HG03354 (cell line): ENCODE results near the gene PCSK6.
A peak's percentile ranks its signal among the peaks of the same experiment; 100 is the strongest.

Source experiments
- ATAC-seq: cut with Tn5 transposase; IDR thresholded peaks from one replicate; pipeline ENCODE4 v1.9.1; 2021; ENCODE audit warnings: mild to moderate bottlenecking; ENCODE audit not compliant: unreplicated experiment, poor library complexity, severe bottlenecking

PCSK6 gene

GRCh38 chr15:101276501-101277037 lies 212.9 kb downstream of the PCSK6 start:
- ATAC-seq: peak; percentile 52

DNA sequence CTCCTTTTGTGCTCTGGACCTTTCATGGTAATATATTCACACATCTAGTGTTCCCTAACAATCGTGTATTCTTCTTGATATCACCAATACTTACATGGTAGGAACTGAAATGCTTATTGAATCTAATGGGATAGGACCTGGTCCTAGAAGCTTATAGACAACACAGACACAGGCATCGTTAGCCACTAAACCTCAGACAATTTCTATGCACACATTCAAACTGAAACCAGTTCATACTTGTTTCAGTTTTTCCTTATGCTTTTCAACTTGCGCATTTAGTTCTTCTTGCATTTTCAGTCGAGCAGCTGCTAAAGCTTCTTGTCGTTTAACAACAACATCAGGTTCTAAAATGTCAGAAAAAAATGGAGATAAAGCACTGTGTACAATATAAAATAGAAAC lies 214.5 kb downstream of the PCSK6 start:
- no peak for ATAC-seq

DNA sequence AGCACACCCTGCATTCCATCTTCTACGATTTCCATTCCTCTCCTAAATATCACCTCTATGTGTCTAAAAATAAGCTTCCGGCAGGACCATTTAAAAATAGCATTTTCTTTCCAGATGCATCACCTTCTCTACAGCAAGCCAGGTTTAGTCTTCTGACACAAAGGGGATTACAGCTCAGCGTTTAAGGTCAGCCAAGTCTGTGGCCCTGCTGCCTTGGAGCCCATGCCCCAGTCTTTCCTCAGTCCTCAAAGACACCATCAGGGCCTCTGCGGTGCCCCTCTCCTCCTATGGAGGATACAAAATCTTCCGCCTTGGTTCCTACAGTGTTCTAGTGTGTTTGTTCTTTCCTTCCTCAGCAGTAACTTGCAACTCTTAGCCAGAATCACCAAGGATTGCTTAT lies 216.0 kb downstream of the PCSK6 start:
- ATAC-seq: no peak

GRCh38 chr15:101272584-101272983 lies 216.9 kb downstream of the PCSK6 start:
- ATAC-seq: no peak

- no peak for ATAC-seq
Observed at GRCh38 chr15:101269479-101270223, 219.9 kb downstream of the PCSK6 start.

GRCh38 chr15:101267320-101268104 lies 222.0 kb downstream of the PCSK6 start:
- ATAC-seq: no peak

DNA sequence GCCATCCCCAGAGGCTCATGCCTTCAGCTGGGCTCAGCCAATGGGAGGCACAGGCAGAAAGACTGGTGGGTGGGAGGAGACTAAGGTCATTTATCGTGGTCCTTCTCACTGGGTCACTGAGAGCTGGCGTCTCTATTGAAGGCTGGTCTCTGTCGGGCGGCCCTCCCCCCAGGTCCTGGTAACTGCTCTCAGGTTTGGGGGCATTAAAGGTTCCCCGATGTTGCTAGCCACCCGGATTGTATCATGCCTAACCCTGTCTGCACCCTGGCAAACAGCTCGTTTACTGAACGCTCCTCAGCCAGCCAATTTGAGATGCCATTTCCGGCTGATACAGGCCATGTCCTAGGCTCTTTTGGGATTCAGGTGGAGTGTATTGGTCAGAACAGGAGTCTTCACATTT lies 222.7 kb downstream of the PCSK6 start:
- ATAC-seq: no peak

DNA sequence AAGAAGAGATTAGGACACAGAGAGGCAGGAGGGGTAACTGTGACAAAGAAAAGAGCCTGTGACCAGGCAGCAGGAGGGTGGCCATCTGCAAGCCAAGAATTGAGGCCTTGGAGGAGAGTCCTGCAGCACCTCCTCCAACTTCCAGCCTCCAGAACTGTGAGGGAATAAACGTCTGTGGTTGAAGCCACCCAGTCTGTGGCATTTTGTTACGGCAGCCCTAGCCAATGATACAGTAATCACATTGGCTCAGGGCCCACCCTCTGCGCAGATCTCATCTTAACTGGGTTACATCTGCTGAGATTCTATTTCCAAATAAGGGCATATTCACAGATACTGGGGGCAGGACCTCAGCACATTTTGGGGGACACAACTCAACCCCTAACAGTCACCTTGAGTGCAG lies 223.5 kb downstream of the PCSK6 start:
- no peak for ATAC-seq

DNA sequence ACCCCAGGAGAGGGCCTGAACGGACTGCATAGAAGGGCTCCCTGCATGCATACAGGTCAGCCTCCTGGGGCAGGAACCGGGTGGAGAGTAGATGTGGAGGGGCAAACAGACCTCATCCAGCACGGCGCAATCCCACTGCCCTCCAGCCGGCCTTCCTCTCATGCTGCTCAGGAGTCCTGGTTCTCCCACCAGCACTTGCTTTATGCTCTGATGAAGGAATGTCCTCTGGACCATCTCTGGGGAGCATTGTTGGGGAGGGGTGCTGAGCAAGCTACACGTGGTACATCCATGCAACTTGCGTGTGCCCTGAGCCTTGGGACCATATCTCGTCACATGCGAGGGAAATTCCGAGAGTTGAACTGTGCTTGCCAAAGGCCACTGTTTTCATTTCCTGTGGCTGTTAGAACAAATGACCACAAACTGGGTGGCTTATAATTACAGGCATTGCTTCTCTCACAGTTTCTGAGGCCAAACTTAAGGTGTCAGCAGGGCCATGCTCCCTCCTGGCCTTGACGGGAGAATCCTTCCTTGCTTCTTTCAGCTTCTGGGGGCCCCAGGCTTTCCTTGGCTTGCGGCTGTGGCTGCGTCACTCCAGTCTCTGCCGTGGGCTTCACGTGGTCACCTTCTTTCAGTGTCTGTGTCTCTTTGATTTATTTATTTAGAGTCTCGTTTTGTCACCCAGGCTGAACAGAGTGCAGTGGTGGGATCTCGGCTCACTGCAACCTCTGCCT lies 224.4 kb downstream of the PCSK6 start:
- ATAC-seq: peak; percentile 41

DNA sequence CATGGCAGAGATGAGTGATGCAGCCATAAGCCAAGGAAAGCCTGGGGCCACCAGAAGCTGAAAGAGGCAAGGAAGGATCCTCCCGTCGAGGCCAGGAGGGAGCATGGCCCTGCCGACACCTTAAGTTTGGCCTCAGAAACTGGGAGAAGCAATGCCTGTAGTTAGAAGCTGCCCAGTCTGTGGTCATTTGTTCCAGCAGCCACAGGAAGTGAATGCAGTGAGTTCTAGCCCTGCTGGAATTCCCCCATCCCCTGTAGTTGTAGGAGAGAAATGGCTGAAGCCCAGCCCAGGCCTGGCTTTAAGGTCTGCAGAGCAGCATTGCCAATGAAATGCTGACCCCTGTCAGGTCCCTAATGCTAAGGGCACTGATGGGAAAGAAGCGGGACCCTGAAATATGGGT lies 225.5 kb downstream of the PCSK6 start:
- ATAC-seq: no peak

DNA sequence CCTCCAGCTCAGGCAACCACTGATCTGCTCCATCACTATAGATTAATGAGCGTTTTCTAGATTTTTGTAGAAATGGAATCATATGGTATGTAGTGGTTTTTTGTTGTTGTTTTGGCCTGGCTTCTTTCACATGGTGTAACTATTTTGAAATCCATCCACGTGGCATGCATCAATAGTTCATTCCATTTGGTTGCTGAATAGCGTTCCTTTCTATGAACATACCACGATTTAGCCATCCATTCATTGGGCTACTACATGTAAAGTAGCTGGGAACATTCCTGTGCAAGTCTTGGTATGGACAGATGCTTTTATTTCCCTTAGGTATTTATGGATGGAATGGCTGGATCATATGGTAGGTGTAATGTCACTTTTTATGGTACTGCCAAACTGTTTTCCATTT lies 227.0 kb downstream of the PCSK6 start:
- ATAC-seq: no peak

- peak; percentile 58 for ATAC-seq
Observed at GRCh38 chr15:101258238-101259144, 231.0 kb downstream of the PCSK6 start.

GRCh38 chr15:101256757-101257156 lies 232.8 kb downstream of the PCSK6 start:
- ATAC-seq: no peak

GRCh38 chr15:101255615-101256241 lies 233.8 kb downstream of the PCSK6 start:
- ATAC-seq: no peak

DNA sequence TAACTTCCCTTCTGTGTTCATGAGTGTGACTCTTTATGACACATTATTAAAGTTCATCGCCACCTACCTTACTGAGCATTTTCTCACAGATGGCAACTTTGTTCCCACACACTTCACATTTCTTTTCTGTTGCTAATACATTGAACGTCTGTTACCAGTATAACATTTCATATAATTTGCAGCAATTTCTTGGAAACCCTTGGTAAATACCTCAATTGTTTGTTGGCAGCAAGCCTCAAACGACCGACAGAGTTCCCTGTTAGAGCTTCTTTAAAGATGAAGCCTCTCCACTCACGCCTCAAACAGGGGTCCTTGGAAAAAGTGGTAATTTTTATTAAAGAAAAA lies 234.5 kb downstream of the PCSK6 start:
- no peak for ATAC-seq

- no peak for ATAC-seq
Observed at GRCh38 chr15:101254157-101255050, 235.1 kb downstream of the PCSK6 start.
